KMS-11 (cell line): Measurements from ENCODE around the gene RRBP1.

Experiments used
- H2AFZ ChIP-seq: fragments of 200-600 bp; sonication (generic); 2 replicates; pipeline ENCODE4 v1.6.1; 2016; ENCODE audit warnings: antibody characterized with exemption, mixed run types, low read depth
- H3K27ac ChIP-seq: fragments of 200-600 bp; sonication (generic); 2 replicates; pipeline ENCODE4 v1.6.1; 2016; ENCODE audit warnings: mild to moderate bottlenecking, mixed run types
- H3K27me3 ChIP-seq: fragments of 200-600 bp; sonication (generic); 2 replicates; pipeline ENCODE4 v1.6.1; 2017; ENCODE audit warnings: mild to moderate bottlenecking, low read depth, mixed run types, moderate library complexity; ENCODE audit not compliant: insufficient read depth
- H3K36me3 ChIP-seq: fragments of 200-600 bp; sonication (generic); 2 replicates; pipeline ENCODE4 v1.6.1; 2017; ENCODE audit warnings: mild to moderate bottlenecking, mixed run types; ENCODE audit not compliant: insufficient read depth
- H3K4me1 ChIP-seq: fragments of 200-600 bp; sonication (generic); 2 replicates; pipeline ENCODE4 v1.6.1; 2016; ENCODE audit warnings: mild to moderate bottlenecking, low read depth, mixed run types; ENCODE audit not compliant: poor library complexity, severe bottlenecking
- H3K4me2 ChIP-seq: fragments of 200-600 bp; sonication (generic); 2 replicates; pipeline ENCODE4 v1.7.0; 2016; ENCODE audit warnings: mild to moderate bottlenecking, mixed run types
- H3K4me3 ChIP-seq: fragments of 200-600 bp; sonication (generic); IDR thresholded peaks from 2 replicates; pipeline ENCODE4 v1.6.1; 2017; ENCODE audit warnings: low read depth, low read length, mixed read lengths; ENCODE audit not compliant: insufficient read depth
- H3K79me2 ChIP-seq: fragments of 200-600 bp; sonication (generic); 2 replicates; pipeline ENCODE4 v1.6.1; 2016; ENCODE audit warnings: low read depth, mixed run types; ENCODE audit not compliant: insufficient read depth
- H3K9ac ChIP-seq: fragments of 200-600 bp; sonication (generic); 2 replicates; pipeline ENCODE4 v1.6.1; 2016; ENCODE audit warnings: mild to moderate bottlenecking, mixed run types
- H4K20me1 ChIP-seq: fragments of 200-600 bp; sonication (generic); 2 replicates; pipeline ENCODE4 v1.6.1; 2016; ENCODE audit warnings: mild to moderate bottlenecking, mixed run types; ENCODE audit not compliant: insufficient read depth
- TF ChIP-seq, protein P1 (sequence below): fragments of 200-600 bp; sonication (generic); conservative IDR thresholded peaks from 2 replicates; pipeline ENCODE4 v1.6.1; 2017; ENCODE audit warnings: low read depth, mild to moderate bottlenecking, antibody characterized with exemption, low read length, moderate library complexity, mixed read lengths

The RRBP1 gene

DNA sequence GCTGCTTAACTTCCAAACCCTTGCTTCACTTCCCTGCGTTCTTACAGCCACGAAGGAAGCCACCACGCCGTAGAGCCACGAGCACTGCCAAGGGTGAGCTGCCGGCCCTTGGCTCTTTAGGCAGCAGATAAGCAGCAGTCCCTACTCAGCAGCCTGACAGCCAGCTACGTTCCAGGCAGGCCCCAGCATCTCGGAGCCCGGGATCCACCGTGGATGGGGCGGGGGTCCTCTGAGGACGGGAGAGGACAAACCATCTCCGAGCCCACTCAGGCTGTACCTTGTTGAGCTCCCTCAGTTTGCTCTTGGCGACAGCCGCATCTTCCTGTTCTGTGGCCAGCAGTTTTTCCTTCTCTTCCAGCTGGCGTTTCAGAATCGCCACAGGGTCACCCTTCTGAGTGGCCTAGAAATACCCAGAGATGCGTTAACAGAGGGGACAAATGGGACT, 40.5 kb downstream of the RRBP1 start:
- Histone ChIP-seq H3K4me3 (no peak overlapping the region), H2AFZ (no peak overlapping the region), H3K27me3 (no peaks in the 10 kb centered on the region), H3K4me1 (peaks cover 14% of the 10 kb centered on the region), H3K36me3 (no peaks in the 10 kb centered on the region), H4K20me1 (no peaks in the 10 kb centered on the region), H3K27ac (no peak overlapping the region), H3K9ac (no peak overlapping the region), H3K4me2 (no peak overlapping the region), H3K79me2 (peaks cover 13% of the 10 kb centered on the region; the same call in 1 of the 2 replicates)
- TF ChIP-seq, protein P1, sequence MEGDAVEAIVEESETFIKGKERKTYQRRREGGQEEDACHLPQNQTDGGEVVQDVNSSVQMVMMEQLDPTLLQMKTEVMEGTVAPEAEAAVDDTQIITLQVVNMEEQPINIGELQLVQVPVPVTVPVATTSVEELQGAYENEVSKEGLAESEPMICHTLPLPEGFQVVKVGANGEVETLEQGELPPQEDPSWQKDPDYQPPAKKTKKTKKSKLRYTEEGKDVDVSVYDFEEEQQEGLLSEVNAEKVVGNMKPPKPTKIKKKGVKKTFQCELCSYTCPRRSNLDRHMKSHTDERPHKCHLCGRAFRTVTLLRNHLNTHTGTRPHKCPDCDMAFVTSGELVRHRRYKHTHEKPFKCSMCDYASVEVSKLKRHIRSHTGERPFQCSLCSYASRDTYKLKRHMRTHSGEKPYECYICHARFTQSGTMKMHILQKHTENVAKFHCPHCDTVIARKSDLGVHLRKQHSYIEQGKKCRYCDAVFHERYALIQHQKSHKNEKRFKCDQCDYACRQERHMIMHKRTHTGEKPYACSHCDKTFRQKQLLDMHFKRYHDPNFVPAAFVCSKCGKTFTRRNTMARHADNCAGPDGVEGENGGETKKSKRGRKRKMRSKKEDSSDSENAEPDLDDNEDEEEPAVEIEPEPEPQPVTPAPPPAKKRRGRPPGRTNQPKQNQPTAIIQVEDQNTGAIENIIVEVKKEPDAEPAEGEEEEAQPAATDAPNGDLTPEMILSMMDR = no peak

DNA sequence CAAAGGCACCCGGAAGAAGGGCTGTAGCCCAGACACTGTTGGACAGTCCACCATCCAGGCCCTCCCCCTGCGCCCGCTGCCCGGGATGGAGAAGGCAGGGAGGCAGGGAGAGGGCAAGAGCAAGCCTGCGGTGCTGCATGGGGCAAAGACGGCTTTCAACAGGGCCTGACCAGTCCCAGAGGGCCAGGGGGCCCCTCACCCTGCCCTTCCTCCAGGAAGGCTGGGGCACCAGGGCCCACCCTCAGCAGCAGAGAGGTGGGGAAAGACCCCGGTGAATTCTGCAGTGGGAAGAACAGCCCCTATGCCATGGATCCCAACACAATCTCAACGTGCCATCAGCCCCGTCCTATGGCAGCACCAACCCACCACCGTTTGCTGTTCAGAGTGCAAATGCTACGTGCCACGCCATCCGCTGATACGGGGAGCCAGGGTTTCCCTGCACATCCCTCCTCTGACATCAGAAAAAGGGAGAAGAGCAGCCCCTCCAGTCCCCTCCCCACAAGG, 41.1 kb downstream of the RRBP1 start:
- H3K9ac ChIP-seq = no peak overlapping the region
- TF ChIP-seq, protein P1 = no peak
- H3K27ac ChIP-seq = no peak overlapping the region
- no peaks in the 10 kb centered on the region for H3K36me3 ChIP-seq
- H3K4me1 ChIP-seq = peaks cover 8% of the 10 kb centered on the region
- peaks cover 10% of the 10 kb centered on the region; the same call in 1 of the 2 replicates for H3K79me2 ChIP-seq
- no peaks in the 10 kb centered on the region for H4K20me1 ChIP-seq
- no peak overlapping the region for H3K4me3 ChIP-seq
- H3K4me2 ChIP-seq = no peak overlapping the region
- H3K27me3 ChIP-seq = no peaks in the 10 kb centered on the region
- H2AFZ ChIP-seq = no peak overlapping the region

DNA sequence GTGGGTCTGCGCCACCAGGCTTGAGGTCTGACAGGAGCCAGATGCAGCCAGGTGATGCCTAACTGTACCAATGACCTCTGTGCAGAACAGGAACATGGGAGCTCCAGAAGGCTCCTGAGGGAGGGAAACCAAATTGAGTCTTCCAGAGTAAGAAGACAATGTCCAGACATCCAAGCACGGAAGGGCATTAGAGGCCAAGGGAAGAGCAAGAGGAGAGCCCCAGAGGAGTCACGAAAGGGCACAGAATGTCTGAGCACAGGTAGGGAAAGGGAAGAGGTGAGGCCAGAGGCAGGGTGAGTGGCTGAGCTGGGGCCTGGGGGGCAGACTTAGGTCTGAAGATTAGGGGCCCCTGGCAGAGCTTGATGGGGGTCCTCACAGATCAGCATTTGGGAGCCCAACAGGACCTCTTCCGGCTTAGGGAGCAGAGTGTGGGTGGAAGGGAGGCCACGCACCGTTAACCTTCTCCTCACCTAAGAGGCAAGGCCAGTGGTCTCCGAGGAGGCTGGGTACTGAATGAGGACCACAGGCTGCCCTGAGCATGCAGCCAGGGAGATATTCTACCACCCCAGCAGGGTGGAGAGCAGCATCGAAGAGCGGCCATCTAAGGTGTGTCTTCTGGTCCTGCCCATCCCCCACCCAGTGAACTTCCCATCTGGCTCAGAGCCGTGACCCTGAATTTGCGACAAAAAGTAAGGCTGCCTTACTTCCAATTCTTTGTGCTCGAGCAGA, 41.7 kb downstream of the RRBP1 start:
- Histone ChIP-seq H3K27me3 (no peaks in the 10 kb centered on the region), H3K4me3 (no peak overlapping the region), H2AFZ (no peak overlapping the region), H3K4me1 (peaks cover 2% of the 10 kb centered on the region), H4K20me1 (no peaks in the 10 kb centered on the region), H3K79me2 (peaks cover 4% of the 10 kb centered on the region; the same call in 1 of the 2 replicates), H3K36me3 (no peaks in the 10 kb centered on the region), H3K9ac (no peak overlapping the region), H3K27ac (no peak overlapping the region), H3K4me2 (no peak overlapping the region)
- TF ChIP-seq, protein P1 = no peak

DNA sequence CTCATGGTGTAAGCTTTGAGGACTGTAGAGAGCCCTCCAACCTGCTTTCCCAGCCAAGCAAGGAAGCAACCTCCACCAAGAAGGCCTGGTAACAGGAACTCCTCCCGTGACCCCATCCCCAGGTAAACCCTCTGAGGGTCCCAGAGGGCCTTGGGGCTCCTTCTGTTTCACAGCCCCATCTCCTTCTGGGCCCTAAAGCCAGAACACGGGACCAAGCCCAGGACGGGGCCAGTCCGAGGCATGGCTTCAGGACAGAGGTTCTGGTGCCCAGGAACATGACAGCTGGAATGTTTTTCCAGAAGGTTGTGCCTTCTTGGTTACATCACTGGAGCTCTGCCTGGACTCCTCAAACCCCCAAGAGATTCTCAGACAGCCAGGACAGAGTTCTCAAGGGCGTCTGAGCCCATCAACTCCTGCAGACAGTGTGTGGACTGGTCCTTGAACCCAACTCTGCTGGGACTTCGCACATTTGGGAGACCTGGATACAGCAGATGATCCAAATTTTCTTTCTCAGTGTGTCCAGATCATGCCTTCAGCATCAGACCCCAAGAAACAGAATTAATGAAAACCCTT, 43.1 kb downstream of the RRBP1 start:
- Histone ChIP-seq H3K36me3 (no peaks in the 10 kb centered on the region), H4K20me1 (no peaks in the 10 kb centered on the region), H3K79me2 (no peaks in the 10 kb centered on the region), H3K27ac (no peak overlapping the region), H3K27me3 (no peaks in the 10 kb centered on the region), H3K4me3 (no peak overlapping the region), H3K4me1 (no peaks in the 10 kb centered on the region), H3K9ac (no peak overlapping the region), H2AFZ (no peak overlapping the region), H3K4me2 (no peak overlapping the region)
- TF ChIP-seq, protein P1 = no peak
